K562 (cell line): ENCODE measurements around the gene ZNF362.

ENCODE experiments used
- EP300 ChIP-seq: IDR thresholded peaks from 2 replicates; pipeline ENCODE4 v1.6.1; 2012; ENCODE audit warnings: low read length, improper control_type of control experiment
- POLR2A ChIP-seq: fragments of 450-650 bp; conservative IDR thresholded peaks from 2 replicates; pipeline ENCODE4 v1.6.1; 2016
- RAD21 ChIP-seq, 2 experiments: fragments of 250-450 bp in 1 of 2; fragments of 450-650 bp in 1 of 2; sonication (Bioruptor Pico) in 1 of 2; formaldehyde crosslinking in 1 of 2; IDR thresholded peaks in 1 of 2; conservative IDR thresholded peaks in 1 of 2; 2 replicates each; pipeline versions ENCODE4 v1.4.0 to v1.8.0; 2020 to 2022; ENCODE audit warnings: mild to moderate bottlenecking in 2 of 2, moderate library complexity in 1 of 2
- SIN3A ChIP-seq, 2 experiments: fragments of 150-350 bp in 1 of 2; IDR thresholded peaks; 2 replicates each; pipeline ENCODE4 v1.6.1; 2011 to 2016; ENCODE audit warnings: borderline replicate concordance in 2 of 2, low read depth in 2 of 2, low read length in 2 of 2, mild to moderate bottlenecking in 2 of 2, moderate library complexity in 2 of 2; ENCODE audit not compliant: control insufficient read depth in 1 of 2
- TF ChIP-seq, protein P1 (sequence below): fragments of 450-650 bp; formaldehyde crosslinking; IDR thresholded peaks from 2 replicates; pipeline ENCODE4 v1.4.0; 2020; ENCODE audit warnings: mild to moderate bottlenecking, mixed read lengths
- TF ChIP-seq, protein P2 (sequence below), 3 experiments: IDR thresholded peaks in 2 of 3; conservative IDR thresholded peaks in 1 of 3; 2 replicates each; pipeline ENCODE4 v1.5.1; 2011 to 2012; ENCODE audit warnings: low read length in 3 of 3, mild to moderate bottlenecking in 3 of 3, control low read depth in 2 of 3, improper control_type of control experiment in 1 of 3, inconsistent platforms in 1 of 3, low read depth in 1 of 3, mixed read lengths in 1 of 3, moderate library complexity in 1 of 3; ENCODE audit not compliant: insufficient read depth in 2 of 3
- TF ChIP-seq, protein P3 (sequence below): sonication (generic); formaldehyde crosslinking; IDR thresholded peaks from 2 replicates; pipeline ENCODE4 v1.9.0; 2022; ENCODE audit warnings: mild to moderate bottlenecking, missing genetic modification reagents

DNA sequence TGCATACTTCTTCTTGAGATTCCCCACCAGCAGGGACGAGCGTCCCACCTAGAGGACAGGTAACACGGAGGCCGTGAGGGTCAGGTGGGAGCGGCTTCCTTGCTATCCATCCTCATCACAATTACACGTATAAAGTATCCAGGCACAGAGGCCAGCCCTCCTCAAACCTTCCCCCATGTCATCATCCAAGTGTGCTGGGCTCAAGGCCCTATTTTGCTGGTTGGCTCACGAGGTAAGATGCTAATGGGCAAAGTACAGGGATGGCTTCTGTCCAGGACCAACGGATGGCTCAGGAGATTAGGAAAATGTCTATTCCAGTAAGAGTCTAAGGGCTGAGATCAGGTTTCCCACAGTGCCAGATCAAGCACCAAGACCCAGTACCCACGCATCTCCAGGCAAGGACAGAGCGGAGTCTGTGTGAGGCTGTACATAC is 76.1 kb downstream of the ZNF362 start:
- TF ChIP-seq, protein P1, sequence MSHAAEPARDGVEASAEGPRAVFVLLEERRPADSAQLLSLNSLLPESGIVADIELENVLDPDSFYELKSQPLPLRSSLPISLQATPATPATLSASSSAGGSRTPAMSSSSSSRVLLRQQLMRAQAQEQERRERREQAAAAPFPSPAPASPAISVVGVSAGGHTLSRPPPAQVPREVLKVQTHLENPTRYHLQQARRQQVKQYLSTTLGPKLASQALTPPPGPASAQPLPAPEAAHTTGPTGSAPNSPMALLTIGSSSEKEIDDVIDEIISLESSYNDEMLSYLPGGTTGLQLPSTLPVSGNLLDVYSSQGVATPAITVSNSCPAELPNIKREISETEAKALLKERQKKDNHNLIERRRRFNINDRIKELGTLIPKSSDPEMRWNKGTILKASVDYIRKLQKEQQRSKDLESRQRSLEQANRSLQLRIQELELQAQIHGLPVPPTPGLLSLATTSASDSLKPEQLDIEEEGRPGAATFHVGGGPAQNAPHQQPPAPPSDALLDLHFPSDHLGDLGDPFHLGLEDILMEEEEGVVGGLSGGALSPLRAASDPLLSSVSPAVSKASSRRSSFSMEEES (CRISPR knock-in tag), result no peak
- TF ChIP-seq EP300, result no peak
- TF ChIP-seq, protein P2, sequence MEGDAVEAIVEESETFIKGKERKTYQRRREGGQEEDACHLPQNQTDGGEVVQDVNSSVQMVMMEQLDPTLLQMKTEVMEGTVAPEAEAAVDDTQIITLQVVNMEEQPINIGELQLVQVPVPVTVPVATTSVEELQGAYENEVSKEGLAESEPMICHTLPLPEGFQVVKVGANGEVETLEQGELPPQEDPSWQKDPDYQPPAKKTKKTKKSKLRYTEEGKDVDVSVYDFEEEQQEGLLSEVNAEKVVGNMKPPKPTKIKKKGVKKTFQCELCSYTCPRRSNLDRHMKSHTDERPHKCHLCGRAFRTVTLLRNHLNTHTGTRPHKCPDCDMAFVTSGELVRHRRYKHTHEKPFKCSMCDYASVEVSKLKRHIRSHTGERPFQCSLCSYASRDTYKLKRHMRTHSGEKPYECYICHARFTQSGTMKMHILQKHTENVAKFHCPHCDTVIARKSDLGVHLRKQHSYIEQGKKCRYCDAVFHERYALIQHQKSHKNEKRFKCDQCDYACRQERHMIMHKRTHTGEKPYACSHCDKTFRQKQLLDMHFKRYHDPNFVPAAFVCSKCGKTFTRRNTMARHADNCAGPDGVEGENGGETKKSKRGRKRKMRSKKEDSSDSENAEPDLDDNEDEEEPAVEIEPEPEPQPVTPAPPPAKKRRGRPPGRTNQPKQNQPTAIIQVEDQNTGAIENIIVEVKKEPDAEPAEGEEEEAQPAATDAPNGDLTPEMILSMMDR (IDR thresholded peaks at IDR 0.05 in 2 of 3, conservative IDR thresholded peaks at IDR 0.05 in 1 of 3; ENCODE audit: insufficient read depth in 2 of 3, low read depth in 1 of 3, low read length in 3 of 3), result no peak
- TF ChIP-seq, protein P3, sequence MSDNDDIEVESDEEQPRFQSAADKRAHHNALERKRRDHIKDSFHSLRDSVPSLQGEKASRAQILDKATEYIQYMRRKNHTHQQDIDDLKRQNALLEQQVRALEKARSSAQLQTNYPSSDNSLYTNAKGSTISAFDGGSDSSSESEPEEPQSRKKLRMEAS, result no peak
- no peak for TF ChIP-seq SIN3A (IDR thresholded peaks at IDR 0.05; ENCODE audit: borderline replicate concordance in 2 of 2, control insufficient read depth in 1 of 2, low read depth in 2 of 2, low read length in 2 of 2)
- no peak for TF ChIP-seq POLR2A
- no peak for TF ChIP-seq RAD21 (CRISPR knock-in tag; conservative IDR thresholded peaks at IDR 0.05 in 1 of 2, IDR thresholded peaks at IDR 0.05 in 1 of 2)
